ENCODE measurements around the gene LRRC45.

The LRRC45 gene

DNA sequence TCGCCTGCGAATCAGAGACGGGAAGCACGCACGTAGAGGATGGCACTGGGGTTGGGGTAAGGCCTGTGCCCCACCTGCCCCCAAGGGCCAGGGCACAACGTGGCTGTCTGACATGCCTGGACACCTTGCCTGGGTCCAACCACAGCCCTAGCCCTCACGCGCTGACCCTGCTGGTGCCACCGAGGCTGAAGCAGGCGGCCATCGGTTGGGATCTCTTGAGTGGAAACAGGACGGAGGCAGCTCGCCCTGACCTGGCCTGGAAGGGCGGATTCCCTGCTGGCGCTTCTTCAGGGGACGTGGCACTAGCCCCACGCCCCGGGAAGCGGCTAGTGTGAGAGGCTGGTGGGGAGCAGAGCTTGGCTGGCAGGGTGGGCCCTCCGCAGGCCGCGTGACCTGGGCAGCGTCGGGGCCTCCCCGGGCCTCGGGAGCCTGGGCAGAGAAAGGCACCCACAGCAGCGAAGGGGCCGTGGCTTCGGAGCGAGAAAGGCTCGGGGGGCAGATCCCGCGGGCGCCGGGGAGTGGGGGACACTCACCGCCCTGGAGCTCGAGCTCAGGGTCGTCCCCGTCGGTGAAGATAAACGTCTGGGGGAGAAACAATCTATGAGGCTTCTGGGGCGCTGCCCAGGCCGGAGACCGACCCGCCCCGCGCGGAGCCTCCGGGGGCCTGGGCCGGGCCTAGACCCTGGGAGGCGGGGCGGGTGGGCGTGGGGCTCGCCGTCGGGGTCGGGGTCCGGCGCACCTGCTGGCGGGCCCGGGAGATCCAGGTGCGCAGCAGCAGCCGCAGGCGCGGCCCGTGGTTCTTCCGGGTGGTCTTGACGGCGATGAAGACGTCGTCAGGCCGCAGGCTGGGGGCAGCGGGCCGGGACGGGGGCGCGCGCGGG, 27.9 kb downstream of the LRRC45 start:
- no peak for DNase-seq (ENCODE audit: low spot score)

DNA sequence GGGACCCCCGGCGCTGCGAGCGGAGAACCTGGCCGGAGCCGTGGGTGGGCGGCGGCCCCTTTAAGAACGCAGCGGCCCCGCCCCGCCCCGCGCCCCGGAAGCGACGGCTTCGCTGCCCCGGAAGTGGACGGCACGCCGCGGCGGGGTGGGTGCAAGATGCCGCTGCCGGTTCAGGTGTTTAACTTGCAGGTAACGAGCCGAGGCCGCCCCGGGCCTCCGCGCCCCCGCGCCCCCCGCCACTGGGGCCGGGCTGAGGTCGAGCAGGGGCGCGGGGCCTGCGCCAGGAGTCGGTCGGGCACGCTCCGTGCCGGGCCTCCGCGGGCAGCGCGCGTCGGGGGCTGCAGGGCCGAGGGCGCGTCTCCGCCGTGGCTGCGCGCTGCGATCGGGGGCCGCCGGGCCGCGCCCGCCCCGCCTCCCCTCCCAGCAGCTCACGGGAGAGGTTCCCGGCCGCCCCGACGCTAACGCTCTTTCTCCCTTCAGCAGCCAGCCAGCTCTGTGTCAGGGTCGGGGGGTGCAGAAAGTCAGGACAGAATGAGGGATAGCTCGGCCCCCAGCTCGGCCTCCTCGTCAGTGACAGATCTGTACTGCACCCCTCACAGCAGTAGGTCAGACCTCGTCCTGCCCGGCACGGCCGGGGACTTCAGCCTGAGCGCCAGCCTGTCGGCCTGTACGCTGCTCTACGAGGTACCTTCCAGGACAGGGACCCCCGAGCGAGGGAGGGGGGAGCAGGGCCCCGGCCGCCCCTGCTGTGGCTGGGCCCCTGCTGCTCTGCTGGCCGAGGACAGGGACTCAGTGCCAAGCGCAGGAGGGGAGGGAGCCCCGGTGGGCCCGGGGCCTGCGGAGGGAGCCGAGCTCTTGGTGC, 28.9 kb downstream of the LRRC45 start, which contains the start of the genes GPS1 and RFNG:
Gene GPS1, plus strand, starts transcription at position 123 of the 862 bp plus-strand sequence. Its CDS starts 34 bp downstream, at position 157.
Gene RFNG, minus strand, starts transcription at position 36 of the 862 bp plus-strand sequence. CDS start 45 bp downstream, outside the sequence.
- peak; percentile 87 for DNase-seq (ENCODE audit: low spot score)

DNA sequence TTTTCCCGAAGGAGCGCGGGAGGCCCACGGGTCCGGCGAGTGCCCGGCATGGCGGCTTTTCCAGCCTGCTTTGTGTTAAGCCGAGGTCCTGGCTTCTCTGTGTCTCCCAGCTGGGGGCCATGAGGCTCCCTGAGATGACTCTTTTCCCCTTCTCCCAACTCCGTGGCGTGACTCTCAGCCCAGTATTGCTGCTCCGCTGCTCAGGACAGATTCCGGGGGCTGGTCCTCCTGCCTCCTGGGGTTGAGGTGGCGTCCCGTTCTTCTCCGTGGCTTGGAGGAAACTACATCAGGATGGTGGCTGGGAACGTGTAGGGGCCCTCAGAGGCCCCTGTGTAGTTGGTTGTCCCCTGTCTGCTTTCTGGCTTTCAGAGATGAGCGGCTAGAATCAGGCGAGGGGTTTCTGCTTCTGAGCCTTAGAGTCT, 29.5 kb downstream of the LRRC45 start:
- no peak for DNase-seq (ENCODE audit: low spot score)

DNA sequence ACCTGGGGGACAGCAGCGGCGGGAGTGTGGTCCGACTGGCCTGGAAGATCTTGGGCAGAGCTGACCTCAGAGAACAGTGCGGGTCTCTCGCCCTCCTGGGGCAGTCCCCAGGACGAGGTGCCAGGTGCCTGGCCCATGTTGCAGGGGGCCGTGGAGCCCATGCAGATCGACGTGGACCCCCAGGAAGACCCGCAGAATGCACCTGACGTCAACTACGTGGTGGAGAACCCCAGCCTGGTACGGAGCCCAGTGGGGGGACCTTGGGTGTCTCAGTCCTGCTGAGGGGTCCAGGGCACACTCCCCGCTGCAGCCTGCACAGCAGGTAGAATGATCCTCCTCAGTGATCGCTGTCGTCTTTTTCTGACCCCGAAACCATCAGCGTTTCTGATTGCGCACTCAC, 30.0 kb downstream of the LRRC45 start:
- DNase-seq (ENCODE audit: low spot score) = no peak

DNA sequence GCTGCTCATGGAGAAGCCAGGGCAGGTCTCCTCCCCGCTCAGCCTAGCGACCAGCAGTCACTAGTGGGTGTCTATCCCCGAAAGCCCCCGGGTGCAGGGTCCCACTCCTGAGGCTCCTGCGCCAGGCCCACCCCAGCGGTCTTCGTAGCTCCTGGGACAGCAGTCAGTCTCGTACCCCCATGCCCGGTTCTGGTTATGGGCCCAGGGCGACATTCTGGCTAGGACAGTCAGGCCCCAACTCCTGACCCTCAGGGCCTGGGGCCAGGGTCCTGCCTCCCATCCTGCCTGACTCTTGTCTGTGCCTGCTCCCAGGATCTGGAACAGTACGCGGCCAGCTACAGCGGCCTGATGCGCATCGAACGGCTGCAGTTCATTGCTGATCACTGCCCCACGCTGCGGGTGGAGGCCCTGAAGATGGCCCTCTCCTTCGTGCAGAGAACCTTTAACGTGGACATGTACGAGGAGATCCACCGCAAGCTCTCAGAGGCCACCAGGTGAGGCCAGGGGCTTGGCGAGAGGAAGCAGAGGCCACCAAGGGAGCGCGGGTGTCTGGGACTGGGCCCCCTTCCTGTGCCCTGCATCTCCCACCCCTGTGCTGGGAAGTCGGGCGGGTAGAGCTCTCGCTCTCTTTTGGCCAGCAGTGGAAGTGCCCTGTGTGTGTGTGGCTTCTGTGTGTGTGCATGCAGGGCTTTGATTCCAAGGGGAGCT, 30.6 kb downstream of the LRRC45 start:
- DNase-seq (ENCODE audit: low spot score) = no peak

DNA sequence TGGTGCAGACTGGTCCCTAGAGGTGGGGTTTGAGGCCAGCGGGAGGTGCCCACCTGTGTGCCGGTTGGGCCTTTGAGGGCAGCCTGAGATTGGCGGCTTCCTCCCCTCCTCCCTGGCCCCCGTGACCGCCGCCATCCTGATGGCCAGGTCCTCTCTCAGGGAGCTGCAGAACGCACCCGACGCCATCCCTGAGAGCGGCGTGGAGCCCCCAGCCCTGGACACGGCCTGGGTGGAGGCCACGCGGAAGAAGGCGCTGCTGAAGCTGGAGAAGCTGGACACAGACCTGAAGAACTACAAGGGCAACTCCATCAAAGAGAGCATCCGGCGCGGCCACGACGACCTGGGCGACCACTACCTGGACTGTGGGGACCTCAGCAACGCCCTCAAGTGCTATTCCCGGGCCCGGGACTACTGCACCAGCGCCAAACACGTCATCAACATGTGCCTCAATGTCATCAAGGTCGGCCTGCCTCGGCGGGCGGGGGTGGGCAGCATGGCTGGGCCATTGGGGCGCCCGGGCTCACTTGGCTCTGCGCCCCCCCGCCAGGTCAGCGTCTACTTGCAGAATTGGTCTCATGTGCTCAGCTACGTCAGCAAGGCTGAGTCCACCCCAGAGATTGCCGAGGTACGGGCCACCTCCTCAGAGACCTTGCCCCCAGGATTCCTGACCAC, 31.4 kb downstream of the LRRC45 start:
- DNase-seq (ENCODE audit: low spot score) = no peak

DNA sequence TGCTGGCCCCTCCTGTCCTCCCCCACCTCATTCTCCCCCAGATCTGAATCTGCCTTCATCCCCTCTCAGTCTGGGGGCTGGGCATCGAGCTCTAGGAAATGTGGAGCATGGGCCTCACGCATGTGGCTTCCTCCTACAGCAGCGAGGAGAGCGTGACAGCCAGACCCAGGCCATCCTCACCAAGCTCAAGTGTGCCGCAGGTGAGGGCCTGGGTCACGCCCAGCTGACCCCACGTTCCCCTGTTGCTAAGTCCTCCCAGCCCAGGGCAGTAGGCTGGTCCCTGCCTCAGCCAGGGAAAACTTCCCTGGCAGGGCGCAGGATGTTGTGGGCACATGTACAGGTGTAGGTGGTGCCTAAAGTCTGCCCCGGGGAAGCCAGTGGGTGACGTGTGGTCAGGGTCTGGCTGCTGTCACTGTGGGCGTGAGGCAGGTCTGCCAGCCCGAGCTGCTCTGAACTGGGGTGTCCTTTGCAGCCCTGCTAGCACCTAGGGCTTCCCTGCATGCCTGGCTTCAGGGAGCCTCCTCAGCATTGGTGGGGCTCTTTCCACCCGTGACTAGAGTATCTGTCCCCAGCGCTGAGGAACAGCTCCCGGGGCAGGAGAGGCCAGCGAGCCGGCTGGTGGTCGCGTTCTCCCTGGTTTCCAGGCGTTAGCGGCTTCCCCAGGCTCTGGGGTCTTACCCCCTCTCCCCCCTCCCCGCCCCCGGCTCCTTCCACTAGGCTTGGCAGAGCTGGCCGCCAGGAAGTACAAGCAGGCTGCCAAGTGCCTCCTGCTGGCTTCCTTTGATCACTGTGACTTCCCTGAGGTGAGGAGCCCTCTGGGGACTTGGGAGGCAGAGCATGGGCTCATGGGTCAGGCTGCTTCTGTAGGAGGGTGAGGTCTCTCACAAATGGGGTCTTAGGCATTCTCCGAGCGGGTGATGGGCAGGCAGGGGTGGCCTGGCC, 32.2 kb downstream of the LRRC45 start:
- no peak for DNase-seq (ENCODE audit: low spot score)

DNA sequence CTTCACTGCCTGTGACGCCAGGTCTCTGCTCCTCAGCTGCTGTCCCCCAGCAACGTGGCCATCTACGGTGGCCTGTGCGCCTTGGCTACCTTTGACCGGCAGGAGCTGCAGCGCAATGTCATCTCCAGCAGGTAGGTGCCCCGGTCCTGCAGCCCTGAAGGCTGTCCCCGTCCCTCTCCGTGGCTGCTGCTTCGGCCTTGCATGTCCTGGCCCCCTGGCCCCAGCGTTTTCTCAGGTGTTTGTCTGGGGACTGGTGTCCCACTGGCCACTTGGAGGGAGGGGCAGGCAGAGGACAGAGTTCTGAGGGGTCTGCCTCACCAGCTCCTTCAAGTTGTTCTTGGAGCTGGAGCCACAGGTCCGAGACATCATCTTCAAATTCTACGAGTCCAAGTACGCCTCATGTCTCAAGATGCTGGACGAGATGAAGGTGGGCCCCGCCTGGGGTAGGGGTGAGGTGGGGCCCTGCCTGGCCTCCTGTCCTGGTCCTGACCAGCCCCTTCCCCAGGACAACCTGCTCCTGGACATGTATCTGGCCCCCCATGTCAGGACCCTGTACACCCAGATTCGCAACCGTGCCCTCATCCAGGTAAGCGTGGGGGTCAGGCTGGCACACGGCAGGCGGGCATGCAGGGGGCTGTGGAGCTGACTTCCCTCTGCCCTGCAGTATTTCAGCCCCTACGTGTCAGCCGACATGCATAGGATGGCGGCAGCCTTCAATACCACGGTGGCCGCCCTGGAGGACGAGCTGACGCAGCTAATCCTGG, 33.0 kb downstream of the LRRC45 start:
- DNase-seq (ENCODE audit: low spot score) = no peak

DNA sequence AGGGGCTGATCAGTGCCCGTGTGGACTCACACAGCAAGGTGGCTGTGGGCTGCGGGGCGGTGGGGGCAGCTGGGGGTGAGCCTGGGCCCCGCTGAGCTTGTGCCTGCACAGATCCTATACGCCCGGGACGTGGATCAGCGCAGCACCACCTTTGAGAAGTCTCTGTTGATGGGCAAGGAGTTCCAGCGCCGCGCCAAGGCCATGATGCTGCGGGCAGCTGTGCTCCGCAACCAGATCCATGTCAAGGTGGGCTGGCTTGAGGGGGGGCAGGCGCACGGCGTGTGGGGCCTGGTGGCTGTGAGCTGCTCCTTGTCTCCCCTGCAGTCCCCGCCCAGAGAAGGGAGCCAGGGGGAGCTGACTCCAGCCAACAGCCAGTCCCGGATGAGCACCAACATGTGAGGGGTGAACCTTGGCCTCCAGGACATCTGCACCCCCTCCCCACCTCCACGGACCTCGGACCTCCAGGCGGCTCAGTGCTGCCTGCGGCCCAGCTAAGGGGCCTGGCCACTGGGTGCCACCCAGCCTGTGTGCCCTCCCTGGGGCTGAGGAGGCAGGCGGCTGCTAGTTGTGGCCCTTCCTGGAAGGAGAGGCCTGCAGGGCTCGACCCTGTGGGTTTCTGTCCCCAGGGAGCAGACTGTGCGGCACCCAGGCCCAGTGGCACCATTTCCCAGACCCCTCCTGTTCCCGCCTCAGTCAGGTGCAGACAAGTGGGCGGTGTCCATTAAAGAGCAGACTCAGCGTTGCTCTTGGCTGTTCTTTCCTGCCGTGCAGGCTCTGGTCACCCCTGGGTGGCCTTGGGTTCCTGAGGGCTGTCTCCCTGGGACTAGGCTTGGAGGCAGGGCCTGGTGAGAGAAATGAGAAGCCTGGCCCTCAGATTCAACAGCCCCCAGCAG, 33.9 kb downstream of the LRRC45 start:
- DNase-seq (ENCODE audit: low spot score) = no peak

DNA sequence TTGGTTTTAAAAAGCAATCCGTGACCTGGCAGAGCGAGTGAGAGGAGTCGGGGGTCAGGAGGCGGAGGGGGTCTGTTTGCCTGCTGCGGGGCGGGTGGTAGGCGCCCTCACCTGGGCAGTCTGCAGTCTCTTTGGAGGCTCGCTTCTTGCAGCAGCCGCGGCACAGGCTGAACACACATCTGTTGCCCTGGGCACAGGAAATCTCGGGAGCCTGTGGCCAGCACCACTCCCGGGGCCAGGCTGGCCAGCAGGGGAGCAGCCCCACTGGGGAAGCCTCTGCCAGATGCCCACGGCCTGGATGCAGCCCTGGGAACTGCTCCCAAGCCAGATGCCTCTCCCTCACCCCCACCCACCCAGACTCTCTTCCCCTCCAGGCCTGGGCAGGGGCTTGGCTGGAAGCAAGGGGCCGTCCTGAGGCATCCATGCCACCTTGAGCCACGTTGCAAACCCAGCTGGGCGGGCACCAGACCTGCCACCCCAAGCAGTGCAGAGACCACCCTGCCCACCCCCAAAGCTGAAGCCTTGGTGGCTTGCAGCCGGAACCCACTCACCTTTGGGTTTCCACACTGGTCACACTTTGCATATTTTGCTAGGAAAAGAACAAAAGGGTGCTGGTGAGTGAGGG, 35.2 kb downstream of the LRRC45 start:
- no peak for DNase-seq (ENCODE audit: low spot score)

DNA sequence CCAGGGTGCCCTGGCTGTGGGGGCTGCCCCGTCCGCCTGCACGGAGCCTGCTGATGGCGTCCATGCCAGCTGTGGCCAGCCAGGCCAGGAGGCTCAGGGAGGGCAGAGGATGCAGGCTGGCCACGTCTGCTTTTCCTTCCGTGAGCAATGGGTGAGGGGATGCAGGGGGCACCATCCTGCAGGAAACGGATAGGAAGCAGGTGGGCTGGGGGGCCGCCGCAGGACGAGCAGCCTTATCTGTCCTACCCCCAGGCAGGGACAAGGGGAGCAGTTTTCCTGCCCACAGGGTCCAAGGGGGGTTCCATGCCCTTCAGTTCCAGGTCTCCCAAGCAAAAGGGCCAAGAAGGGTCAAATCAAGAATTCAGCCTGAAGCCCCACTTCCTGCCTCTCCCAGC, 35.7 kb downstream of the LRRC45 start:
- DNase-seq (ENCODE audit: low spot score) = no peak

DNA sequence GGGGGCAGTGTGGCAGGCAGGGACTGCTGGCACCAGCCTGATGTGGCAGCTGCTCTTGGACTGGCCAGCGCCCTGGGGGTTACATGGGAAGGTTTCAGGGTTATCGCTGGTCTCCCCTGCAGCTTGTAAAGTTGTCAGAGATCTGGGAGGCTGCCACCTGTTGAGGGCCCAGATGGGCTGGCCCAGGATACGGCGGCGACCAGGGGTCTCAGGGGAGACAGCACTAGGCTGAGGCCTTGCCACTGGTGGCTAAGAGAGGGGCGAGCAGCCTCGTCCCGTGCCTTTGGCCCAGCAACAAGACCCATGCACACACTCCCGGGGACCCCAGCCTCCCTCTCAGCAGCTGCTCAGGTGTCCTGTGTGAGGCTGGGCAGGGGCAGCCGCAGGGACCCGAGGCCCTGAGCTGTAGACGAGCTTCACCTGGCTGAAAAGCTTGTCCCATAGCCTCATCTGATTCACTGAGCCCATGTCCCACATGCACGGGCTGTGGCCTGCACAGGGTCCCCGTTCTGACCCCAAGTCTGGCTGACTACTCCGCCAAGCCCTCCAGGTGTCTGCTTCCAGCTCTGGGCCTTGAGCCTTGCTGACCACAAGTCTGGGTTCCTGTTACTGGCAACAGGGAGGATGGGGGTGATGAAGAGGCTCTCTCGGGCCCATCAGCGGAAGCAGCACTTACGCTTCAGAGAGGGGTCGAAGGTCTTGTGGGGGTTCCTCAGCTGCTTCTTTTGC, 36.3 kb downstream of the LRRC45 start:
- no peak for DNase-seq (ENCODE audit: low spot score)

DNA sequence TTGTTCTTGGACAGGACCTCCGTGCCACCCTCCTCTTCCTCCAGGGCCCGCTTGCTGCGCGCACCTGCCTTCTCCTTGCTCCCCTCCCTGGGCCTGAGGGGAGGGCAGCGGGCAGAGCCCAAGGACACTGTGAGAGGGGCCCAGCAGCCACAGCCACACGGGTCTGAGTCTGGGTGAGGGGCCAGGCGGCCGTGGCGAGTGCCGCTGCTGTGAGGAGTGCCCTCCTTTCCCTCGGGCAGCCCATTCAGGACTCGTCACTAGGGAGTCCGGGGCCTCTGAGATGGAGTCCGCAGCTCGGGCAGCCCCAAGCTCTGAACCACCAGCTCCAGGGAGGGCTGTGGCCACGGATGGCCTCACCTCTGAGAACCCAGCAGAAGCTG, 36.9 kb downstream of the LRRC45 start:
- DNase-seq (ENCODE audit: low spot score) = no peak

DNA sequence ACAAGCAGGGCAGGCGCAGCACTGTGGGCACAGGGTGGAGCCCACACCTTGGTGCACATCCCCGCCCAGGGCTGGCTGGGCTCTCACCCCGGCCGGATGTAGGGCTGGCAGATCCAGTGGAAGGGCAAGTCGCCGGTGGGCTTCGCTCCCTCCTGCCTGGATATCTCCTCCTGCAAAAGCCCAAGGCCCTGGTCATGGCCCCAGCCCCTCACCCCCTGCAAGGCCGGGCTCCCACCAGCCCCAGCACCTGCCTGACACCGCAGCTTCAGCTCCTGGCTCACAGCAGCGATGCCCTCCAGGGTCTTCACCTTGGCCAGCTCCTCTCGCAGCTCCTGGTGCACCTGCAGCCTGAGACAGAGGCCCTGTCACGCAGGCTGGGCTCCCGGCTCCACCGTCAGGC, 37.5 kb downstream of the LRRC45 start:
- DNase-seq (ENCODE audit: low spot score) = no peak

DNA sequence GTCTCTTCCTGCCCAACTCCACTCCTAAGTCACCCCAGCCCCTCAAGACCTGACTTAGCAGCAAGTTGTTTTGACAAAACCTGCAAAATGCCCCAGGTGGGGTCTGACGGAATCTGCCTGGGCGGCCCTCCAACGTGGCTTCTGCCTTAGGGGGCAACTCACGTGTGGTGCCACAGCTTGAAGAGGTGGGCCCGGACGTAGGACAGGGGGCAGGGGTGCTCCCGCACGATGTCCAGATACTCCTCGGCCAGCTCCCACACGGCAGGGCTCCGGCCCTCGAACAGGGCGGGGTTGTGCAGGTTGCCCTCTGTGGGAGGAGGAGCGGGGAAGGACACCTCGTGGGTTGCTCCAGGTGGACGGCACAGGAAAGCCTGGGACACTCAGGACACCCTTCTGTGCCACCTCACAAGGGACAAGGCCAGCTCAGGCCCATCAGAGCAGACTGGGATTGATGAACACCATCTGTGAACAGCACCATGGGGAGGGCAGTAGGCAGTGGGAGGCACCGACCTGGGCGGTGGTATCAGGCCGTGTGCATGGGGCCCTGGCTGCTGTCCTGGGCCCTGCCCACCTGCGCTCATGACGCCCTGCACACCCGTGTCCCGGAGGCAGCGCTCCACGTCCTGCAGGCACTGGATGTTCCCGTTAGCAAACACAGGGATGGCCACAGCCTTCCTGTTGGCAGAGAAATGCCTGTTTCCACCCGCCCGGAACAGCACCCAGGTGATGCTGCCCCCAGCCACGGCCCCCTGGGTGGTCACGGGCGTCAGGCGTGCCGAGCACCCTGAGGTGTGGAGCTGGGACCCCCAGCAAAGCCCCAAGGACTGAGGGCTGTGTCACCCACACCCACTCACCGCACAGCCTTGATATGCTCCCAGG, 38.2 kb downstream of the LRRC45 start:
- no peak for DNase-seq (ENCODE audit: low spot score)
